Ovary (tissue), 9 donors: Measurements from ENCODE around the gene HHIPL1. TPM values are rescaled to one million over a fixed set of nuclear protein-coding genes. Genes with fewer than 3 reads are reported as not detected.

ENCODE experiments used
- DNase-seq, 5 donors: peaks; one replicate each; pipeline ENCODE4 v3.0.0-alpha.2; 2019 to 2020
- H3K27ac ChIP-seq, 2 donors: fragments of 200-600 bp; one replicate each; pipeline versions ENCODE4 v1.5.1 to v1.8.0; 2019 to 2022
- H3K27me3 ChIP-seq: fragments of 200-600 bp; one replicate; pipeline ENCODE4 v1.8.0; 2022
- H3K36me3 ChIP-seq: fragments of 200-600 bp; sonication (generic); one replicate; pipeline ENCODE4 v1.5.1; 2019
- H3K4me1 ChIP-seq: one replicate; pipeline ENCODE4 v1.8.1; 2013; ENCODE audit warnings: mild to moderate bottlenecking, moderate library complexity; ENCODE audit not compliant: insufficient read depth
- H3K4me3 ChIP-seq: fragments of 200-600 bp; sonication (generic); one replicate; pipeline ENCODE4 v1.5.1; 2017
- H3K9me3 ChIP-seq, 2 donors: fragments of 200-600 bp in 1 of 2; sonication (generic) in 1 of 2; one replicate each; pipeline versions ENCODE4 v1.5.1 to v1.8.1; 2013 to 2019; ENCODE audit warnings: mild to moderate bottlenecking in 1 of 2, moderate library complexity in 1 of 2
- EP300 ChIP-seq: sonication (generic); formaldehyde crosslinking; IDR thresholded peaks from one replicate; pipeline ENCODE4 v1.6.1; 2017; ENCODE audit warnings: antibody characterized with exemption
- POLR2A ChIP-seq: fragments of 450-650 bp; IDR thresholded peaks from one replicate; pipeline ENCODE4 v1.6.1; 2017; ENCODE audit warnings: antibody characterized with exemption, mild to moderate bottlenecking, moderate library complexity
- WGBS, 3 donors: extraction: QIAGEN DNeasy Blood & Tissue Kit in 1 of 3; methylation state at CpG; one replicate each; pipeline versions ENCODE4 v1.1.5 to v1.1.7; 2013 to 2017; 5-methylcytosine and 5-hydroxymethylcytosine counted together
- intact Hi-C, 4 donors: fragments of 100-400 bp; cut with DNase I; formaldehyde crosslinking; loops; one replicate each; pipeline versions ENCODE4 v1.11.0 to v1.15.1; 2022 to 2023
- polyA plus RNA-seq, 2 donors: library from polyadenylated mRNA; stranded (reverse); fragments of 200-250 nt in 1 of 2; fragments of 350-450 nt in 1 of 2; fragmentation: Illumina TruSeq in 1 of 2; extraction: RNeasy Lipid Tissue Mini Kit (QIAGEN cat#74804) in 1 of 2; gene quantifications; one replicate each; pipeline ENCODE4 v1.2.3, GENCODE V29; 2013 to 2014
- total RNA-seq, 7 donors: library from RNA; depleted of rRNA in 2 of 7; stranded (reverse); fragments of >200 nt in 2 of 7; fragmentation: NEBNext Ultra II Directional in 3 of 7; extraction: Animal tissue kit (Norgen Biotek cat#: 25700) in 3 of 7; gene quantifications; one replicate each; pipeline versions ENCODE4 v1.1.0 to v1.2.4, GENCODE V29; 2016 to 2023
- TF ChIP-seq, protein P1 (sequence below), 3 donors: fragments of 450-650 bp in 2 of 3; fragments of 200-600 bp in 1 of 3; IDR thresholded peaks; one replicate each; pipeline versions ENCODE4 v1.5.1 to v1.8.0; 2016 to 2022; ENCODE audit warnings: antibody characterized with exemption in 3 of 3, mild to moderate bottlenecking in 1 of 3
- donor health status: DM: no; HTN: no; CAD: no; lungs with moderate emphysema.
- donor health status: DM: no; HTN: no; CAD: no.
- donor health status: Bipolar disorder and iron deficiency.
- donor health status: DM: yes; HTN: yes; CAD: no.
- donor health status: DM: no; HTN: no; CAD: no.
- donor health status: DM: yes; HTN: yes; CAD: no.

HHIPL1 gene
- total and polyA plus RNA-seq, 9 donors: 0.48 to 3.8 (median 2.1) TPM

DNA sequence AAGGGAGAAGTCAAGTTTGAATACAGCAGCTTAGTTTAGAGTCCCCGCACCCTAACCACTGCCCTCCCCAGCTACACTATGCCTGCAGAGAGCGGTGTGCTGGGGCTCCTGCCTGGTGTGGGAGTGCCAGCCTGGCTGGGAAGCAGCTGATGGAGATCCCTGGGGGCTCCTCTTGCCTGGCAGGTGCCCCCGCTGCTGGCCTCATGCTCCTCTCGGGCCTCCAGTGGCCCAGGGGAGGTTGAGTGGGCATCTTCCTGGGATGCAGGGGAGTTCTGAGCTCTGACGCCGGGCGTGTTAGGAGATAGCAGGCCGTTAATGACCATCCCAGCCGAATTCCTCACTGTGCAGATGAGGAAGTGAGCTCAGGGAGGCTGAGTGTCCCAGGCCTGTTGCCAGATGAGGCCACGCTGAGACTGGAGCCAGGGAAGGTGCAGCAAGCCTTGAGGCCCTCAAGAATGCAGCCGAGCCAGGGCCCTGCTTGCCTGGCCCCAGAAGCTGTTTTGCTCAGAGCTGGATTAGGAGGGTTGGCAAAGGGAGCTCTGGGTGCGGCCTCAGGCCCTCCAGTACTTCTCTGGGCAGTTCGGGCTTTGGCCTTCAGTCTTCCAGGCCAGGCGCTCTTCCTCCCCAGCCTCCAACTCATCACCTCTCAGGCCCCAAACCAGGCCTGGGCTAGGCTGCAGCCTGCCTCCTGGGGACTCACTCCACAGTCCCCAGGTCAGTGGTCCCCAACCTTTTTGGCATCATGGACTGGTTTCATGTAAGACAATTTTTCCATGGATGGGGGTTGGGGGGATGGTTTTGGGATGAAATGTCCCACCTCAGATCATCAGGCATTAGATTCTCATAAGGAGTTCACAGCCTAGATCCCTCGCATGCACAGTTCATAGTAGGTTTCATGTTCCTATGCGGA, 32.6 kb downstream of the HHIPL1 start:
- H3K4me3 ChIP-seq: no peak overlapping the region
- TF ChIP-seq POLR2A (no peak), EP300 (no peak)
- TF ChIP-seq, protein P1, sequence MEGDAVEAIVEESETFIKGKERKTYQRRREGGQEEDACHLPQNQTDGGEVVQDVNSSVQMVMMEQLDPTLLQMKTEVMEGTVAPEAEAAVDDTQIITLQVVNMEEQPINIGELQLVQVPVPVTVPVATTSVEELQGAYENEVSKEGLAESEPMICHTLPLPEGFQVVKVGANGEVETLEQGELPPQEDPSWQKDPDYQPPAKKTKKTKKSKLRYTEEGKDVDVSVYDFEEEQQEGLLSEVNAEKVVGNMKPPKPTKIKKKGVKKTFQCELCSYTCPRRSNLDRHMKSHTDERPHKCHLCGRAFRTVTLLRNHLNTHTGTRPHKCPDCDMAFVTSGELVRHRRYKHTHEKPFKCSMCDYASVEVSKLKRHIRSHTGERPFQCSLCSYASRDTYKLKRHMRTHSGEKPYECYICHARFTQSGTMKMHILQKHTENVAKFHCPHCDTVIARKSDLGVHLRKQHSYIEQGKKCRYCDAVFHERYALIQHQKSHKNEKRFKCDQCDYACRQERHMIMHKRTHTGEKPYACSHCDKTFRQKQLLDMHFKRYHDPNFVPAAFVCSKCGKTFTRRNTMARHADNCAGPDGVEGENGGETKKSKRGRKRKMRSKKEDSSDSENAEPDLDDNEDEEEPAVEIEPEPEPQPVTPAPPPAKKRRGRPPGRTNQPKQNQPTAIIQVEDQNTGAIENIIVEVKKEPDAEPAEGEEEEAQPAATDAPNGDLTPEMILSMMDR (IDR thresholded peaks at IDR 0.05): no peak
- intact Hi-C loops: no loop called here
- DNase-seq: no peak
- 54 to 72% (median 58%) methylated on average over 10 to 16 of the region's 16 CpGs for WGBS, 3 donors
- no peaks in the 10 kb centered on the region for H3K9me3 ChIP-seq
- no peaks in the 10 kb centered on the region for H3K27me3 ChIP-seq
- no peak overlapping the region for H3K27ac ChIP-seq
- H3K36me3 ChIP-seq: no peaks in the 10 kb centered on the region
- H3K4me1 ChIP-seq: no peaks in the 10 kb centered on the region

DNA sequence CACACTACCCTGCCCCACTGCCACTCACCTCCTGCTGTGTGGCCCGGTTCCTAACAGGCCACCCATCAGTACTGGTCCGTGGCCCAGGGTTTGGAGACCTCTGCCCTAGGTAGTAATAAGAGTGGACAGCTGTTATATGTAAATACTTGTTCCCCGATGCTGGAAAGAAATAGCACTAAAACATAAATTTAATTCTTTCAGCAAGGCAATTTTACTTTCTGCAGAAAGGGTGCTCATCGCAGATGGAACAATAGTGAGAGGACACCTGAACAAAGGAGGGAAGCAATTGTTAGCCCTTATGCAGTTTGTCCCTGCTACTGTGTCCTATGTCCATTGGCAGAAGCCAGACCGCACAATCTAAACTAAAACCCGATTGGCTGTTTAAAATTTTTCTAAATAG, 33.3 kb downstream of the HHIPL1 start:
- no peaks in the 10 kb centered on the region for H3K36me3 ChIP-seq
- intact Hi-C loops: no loop called here
- no peak overlapping the region for H3K27ac ChIP-seq
- no peak for TF ChIP-seq POLR2A
- TF ChIP-seq, protein P1 (IDR thresholded peaks at IDR 0.05): no peak
- TF ChIP-seq EP300: no peak
- DNase-seq: no peak
- no peaks in the 10 kb centered on the region for H3K9me3 ChIP-seq
- no peaks in the 10 kb centered on the region for H3K27me3 ChIP-seq
- 93 to 96% (median 96%) methylated on average over 6 of the region's 6 CpGs for WGBS, 3 donors
- peaks cover 2% of the 10 kb centered on the region for H3K4me1 ChIP-seq
- H3K4me3 ChIP-seq: no peak overlapping the region

DNA sequence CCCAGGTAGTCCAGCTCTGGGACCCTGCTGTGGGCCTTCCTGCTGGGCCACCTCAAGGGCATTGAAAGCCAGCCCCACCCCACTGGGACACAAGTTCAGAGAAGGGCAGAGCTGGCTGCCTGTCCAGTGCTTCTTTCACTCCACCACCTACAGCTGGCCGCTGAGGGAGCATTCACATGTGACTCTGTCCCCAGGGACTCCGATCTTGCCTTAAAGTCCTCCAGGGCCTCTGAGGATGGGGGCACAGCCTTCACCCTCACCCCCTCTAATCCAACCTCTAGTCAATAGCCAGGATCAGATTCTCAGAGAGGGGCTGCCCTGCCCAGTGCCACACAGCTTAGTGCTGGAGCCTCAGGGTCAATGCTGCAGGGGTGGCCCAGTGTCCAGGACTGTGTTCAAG, 34.2 kb downstream of the HHIPL1 start:
- H3K4me1 ChIP-seq: peaks cover 2% of the 10 kb centered on the region
- H3K27me3 ChIP-seq: no peaks in the 10 kb centered on the region
- H3K4me3 ChIP-seq: no peak overlapping the region
- H3K36me3 ChIP-seq: no peaks in the 10 kb centered on the region
- intact Hi-C loops: no loop called here
- no peak overlapping the region for H3K27ac ChIP-seq
- TF ChIP-seq EP300: no peak
- TF ChIP-seq, protein P1 (IDR thresholded peaks at IDR 0.05): no peak
- 90 to 96% (median 93%) methylated on average over 2 of the region's 2 CpGs for WGBS, 3 donors
- DNase-seq: no peak
- no peaks in the 10 kb centered on the region for H3K9me3 ChIP-seq

DNA sequence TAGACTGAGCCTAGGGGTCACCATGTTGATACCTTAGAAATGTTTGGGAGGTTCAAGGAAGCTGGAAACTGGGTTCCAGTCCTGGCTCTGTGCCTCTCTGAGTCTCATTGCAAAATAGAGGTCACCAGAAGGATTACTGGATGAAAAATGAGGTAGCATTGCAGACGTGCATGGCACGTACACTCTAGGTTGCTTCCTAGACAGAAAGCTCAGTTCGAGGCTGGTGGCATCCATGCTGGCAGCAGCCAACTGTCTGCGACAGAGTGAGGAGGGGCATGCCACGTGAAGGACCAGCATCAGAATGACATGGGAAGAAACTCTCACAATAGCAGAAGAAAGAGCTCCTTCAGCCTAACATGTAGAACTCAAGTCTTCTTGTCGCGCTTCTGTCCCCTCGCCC, 34.6 kb downstream of the HHIPL1 start:
- TF ChIP-seq, protein P1 (IDR thresholded peaks at IDR 0.05): no peak
- no peak for TF ChIP-seq EP300
- TF ChIP-seq POLR2A: no peak
- intact Hi-C loops: no loop called here
- Histone ChIP-seq H3K4me1 (peaks cover 2% of the 10 kb centered on the region), H3K27ac (no peak overlapping the region), H3K36me3 (no peaks in the 10 kb centered on the region), H3K27me3 (no peaks in the 10 kb centered on the region), H3K4me3 (no peak overlapping the region), H3K9me3 (no peaks in the 10 kb centered on the region)
- 77 to 84% (median 81%) methylated on average over 8 of the region's 8 CpGs for WGBS, 3 donors
- peak in 1 of 5 donors; percentile 8 for DNase-seq
